Measurements from ENCODE around the gene GALK2.
"Not testable (repeated sequence)": the region's sequence is repeated elsewhere in the genome, so short reads cannot be mapped to it uniquely, and the experiment has no call there.

GALK2 gene

DNA sequence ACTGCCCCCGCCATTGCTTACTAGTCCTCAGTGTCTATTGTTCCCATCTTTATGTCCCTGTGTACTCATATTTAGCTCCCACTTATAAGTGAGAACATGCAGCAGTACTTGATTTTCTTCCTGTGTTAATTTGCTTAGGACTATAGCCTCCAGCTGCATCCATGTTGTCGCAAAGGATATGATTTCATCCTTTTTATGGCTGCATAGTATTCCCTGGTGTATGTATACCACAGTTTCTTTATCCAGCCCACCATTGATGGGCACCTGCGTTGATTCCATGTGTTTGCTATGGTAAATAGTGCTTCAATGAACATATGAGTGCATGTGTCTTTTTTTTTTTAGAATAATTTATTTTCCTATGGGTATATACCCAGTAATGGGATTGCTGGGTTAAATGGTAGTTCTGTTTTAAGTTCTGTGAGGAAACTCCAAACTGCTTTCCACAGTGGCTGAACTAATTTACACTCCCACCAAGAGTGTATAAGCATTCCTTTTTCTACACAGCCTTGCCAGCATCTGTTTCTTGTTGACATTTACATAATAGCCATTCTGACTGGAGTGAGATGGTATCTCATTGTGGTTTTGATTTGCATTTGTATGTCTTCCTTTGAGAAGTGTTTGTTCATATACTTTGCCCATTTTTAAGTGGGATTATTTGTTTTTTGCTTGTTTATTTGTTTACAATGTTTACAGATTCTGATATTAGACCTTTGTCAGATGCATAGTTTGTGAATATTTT lies 53.7 kb downstream of the GALK2 start:
- DNase-seq (ENCODE audit: low read depth, low spot score): peak; percentile 28

GRCh38 chr15:49225572-49226281 lies 55.7 kb downstream of the GALK2 start:
- peak; percentile 50 for DNase-seq (ENCODE audit: low read depth, low spot score)

DNA sequence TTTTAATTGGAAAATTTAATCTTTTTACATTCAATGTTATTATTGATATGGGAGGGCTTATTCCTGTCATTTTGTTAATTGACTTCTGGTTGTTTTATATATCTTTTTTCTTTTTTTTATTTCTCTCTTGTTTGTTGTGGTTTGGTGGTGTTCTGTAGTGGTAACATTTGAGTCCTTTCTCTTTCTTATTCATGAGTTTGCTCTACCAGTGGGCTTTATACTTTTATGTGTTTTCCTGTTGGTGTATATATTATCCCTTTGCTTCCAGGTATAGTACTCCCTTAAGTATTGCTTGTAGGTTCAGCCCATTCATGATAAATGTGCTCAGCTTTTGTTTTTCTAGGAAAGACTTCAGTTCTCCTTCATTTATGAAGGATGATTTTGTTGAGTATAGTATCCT lies 57.6 kb downstream of the GALK2 start:
- no peak for DNase-seq (ENCODE audit: low read depth, low spot score)

GRCh38 chr15:49229922-49230321 lies 59.9 kb downstream of the GALK2 start:
- DNase-seq (ENCODE audit: low read depth, low spot score): no peak

DNA sequence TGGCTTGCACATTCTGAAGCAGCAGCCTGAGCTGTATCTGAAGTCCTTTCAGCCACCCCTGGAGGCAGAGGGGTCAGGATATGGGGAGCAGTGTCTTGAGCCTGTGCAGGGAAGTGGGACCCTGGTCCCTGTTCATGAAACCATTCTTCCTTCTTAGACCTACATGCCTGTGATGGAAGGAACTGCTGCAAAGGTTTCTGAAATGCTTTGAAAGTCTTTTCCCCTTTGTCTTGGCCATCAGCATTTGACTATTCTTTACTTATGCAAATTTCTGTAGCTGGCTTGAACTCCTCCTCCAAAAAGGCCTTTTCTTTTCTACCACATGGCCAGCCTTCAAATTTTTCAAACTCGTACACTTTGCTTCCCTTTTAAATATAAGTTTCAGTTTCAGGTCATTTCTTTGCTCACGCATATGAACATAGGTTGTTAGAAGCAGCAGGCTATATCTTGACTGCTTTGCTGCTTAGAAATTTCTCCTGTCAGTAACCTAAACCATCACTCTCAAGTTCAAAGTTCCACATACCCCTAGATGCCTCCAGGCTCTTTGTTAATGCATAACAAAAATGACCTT lies 62.3 kb downstream of the GALK2 start:
- no peak for DNase-seq (ENCODE audit: low read depth, low spot score)

DNA sequence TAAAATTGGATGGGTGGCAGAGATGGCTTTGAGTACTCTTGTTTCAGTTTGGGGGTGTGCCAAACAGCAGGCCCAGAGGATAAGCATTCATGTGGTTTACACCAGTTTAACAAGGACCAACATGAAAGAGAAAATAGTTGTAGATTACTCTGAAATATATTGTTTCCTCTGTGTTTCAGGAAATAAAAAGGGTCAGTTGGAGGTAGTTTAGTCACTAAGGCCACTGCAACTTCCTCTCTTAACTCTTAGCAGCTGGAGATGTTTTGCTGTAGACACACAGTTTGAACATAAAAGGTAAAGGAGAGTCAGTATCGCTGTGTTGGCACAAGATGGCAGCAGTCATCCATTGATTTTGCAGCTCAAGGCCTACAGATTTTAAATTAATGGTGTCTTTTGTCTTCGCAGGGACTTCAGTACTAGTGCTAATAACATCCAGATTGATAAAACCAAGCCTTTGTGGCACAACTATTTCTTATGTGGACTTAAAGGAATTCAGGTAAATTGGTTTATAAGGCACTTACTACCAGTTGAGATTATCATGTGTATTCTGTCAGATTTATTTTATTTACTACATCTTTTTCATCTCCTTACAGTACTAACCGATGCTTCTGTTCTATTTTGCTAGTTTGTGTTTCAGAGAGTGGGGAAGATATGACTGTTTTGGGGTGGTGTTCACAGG lies 65.5 kb downstream of the GALK2 start:
- DNase-seq (ENCODE audit: low read depth, low spot score): peak; percentile 85

- no peak for DNase-seq (ENCODE audit: low read depth, low spot score)
Observed at GRCh38 chr15:49236869-49237268, 66.8 kb downstream of the GALK2 start.

DNA sequence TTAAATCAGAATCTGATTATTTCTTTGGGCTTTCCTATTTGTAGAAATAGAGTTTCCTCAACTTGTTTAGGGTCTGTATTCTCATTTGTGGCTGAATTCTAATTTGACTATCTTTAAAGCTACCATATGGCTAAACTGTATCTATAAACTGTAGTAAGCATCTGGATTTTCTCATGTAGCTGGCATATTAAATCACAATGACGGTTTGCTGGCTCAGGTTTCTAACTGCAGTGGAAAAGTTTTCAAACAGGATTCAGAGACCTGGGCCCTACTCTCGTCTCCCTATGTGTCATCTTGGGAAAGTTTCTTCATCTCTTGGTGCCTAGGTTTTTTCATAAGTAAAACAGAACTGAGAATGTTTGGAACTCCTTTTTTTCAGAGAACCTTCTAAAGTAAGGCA lies 68.3 kb downstream of the GALK2 start:
- DNase-seq (ENCODE audit: low read depth, low spot score): peak; percentile 21

GRCh38 chr15:49239105-49239504 lies 69.1 kb downstream of the GALK2 start:
- peak; percentile 30 for DNase-seq (ENCODE audit: low read depth, low spot score)

GRCh38 chr15:49242820-49243219 lies 72.8 kb downstream of the GALK2 start:
- peak; percentile 87 for DNase-seq (ENCODE audit: low read depth, low spot score)

DNA sequence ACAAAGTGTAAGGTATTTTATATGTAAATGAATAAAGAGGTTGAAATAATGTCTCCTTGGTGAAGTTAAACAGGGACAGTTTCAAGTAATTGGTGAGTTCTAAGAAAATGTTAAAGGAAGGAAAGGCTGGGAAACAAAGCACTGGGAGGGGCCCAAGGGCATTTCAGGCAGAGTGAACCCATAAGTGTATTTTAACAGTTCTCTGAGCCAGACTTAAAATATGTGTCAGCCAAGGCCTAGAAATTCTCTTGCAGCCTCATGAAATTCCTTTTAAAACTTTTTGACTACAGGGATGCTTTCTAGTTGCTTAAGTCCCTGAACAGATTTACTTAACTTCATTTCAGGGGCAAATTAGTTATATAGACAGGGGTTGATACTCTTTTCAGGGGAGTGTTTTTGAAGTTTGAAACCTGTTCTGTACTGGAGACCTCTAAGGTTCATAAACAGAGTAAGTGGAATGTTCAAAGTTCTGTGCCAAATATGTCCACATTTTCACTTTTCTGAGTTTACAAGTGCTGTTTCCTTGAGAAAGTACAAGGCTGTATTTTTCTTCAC lies 77.6 kb downstream of the GALK2 start:
- peak; percentile 35 for DNase-seq (ENCODE audit: low read depth, low spot score)

GRCh38 chr15:49248291-49248690 lies 78.2 kb downstream of the GALK2 start:
- no peak for DNase-seq (ENCODE audit: low read depth, low spot score)

DNA sequence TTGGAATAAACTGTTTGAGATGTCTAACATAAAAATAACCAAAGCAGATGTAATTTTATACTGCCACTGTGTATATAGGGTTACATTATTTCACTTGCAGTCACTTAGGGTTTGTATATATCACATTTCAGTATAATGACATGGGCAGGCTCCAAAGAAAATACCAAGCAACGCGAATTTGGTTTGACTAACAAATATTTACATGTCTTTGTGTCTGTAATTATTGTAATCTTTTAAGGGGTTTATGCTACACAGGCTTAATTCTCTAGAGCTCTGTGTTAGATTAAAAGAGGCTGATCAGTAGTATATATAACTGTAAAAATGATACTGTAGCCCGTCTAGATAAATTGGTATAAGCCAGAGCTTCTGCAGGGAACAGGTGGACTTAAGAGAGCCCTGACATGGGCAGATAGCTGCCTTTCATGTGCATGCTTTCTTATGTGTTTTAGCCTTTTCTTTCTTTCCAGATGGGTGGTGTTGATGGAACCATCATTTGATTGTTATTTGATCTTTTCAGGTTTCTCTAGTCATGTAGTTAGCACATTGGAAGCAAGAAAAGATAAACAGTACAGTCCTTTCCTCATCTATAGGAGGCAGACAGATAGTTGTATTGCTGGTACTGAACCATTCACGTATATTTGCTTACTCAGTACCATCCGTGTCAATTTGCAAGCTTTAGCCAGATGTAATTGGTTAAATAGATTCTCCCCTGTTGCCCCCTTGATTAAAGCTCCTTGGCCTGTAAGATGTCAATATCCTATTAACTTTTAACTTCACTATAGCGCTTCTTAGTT lies 86.1 kb downstream of the GALK2 start:
- no peak for DNase-seq (ENCODE audit: low read depth, low spot score)

DNA sequence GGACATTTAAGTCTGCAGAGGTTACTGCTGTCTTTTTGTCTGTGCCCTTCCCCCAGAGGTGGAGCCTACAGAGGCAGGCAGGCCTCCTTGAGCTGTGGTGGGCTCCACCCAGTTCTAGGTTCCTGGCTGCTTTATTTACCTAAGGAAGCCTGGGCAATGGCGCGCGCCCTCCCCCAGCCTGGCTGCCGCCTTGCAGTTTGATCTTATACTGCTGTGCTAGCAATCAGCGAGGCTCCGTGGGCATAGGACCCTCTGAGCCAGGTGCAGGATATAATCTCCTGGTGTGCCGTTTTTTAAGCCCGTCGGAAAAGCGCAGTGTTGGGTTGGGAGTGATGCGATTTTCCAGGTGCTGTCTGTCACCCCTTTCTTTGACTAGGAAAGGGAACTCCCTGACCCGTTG lies 95.1 kb downstream of the GALK2 start:
- not testable (repeated sequence) for DNase-seq (ENCODE audit: low read depth, low spot score)

GRCh38 chr15:49265911-49266310 lies 95.9 kb downstream of the GALK2 start:
- DNase-seq (ENCODE audit: low read depth, low spot score): no peak

DNA sequence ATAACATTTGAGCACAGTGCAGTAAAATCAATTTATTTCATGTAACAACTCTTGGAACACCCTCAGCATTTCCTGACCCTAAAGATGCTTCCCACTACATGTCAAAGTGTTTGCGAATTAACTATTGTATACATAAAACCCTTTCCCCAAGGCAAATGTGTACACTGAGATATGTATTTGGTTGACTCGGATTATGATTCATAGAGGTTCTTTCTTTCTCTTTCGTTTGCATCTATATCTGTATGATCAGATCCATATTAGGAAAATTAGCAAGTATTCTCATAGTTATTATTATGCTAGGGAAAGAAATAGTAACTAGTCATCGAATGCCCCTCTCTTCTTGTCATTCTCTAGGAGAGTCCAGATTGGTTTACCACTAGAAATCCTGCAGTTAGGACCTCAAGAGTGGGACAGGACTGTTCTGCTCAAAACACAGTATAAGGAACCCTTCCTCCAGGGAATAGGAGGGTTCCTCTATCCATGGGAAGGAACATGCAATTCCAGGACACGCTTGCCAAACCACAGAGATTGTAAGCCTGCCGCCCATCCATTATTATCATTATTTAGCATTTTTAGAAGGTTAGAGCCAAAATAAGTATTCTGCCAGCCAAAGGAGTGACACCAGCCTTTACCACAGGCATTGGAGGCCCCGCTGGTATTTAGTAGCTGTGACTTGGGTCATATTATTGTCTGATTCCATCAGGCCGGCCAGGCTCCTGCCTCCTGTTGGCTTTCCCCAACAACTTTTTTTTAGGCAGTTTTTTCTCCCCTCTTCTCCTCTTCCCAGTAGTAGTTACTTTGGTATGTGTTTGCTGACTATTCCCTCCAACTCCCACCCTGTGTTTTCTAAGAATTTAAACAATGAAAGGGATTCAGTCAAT lies 100.7 kb downstream of the GALK2 start:
- DNase-seq (ENCODE audit: low read depth, low spot score): peak; percentile 93

- no peak for DNase-seq (ENCODE audit: low read depth, low spot score)
Observed at GRCh38 chr15:49273734-49274318, 103.8 kb downstream of the GALK2 start.

DNA sequence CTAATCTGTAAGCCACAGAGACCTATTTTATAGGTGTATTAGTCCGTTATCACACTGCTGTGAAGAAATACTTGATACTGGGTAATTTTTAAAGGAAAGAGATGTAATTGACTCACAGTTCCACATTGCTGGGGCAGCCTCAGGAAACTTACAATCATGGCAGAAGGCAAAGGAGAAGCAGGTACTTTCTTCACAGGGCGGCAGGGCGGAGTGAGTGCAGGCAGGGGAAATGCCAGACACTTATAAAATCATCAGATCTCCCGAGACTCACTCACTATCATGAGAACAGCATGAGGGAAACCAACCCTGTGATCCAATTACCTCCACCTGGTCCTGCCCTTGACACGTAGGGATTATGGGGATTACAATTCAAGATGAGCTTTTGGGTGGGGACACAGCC lies 108.7 kb downstream of the GALK2 start:
- DNase-seq (ENCODE audit: low read depth, low spot score): no peak

GRCh38 chr15:49279521-49280456 lies 109.7 kb downstream of the GALK2 start:
- DNase-seq (ENCODE audit: low read depth, low spot score): no peak
